Stimulated activated CD4-positive, alpha-beta T cell treated with anti-CD3 and anti-CD28 coated beads, Interleukin-15, amount 100 ng/mL, for 24 hours (primary cell): ENCODE results near the gene BAIAP2.

Experiments
- DNase-seq: peaks from one replicate; pipeline ENCODE4 v3.0.0-alpha.2; 2020

BAIAP2 gene

GRCh38 chr17:81091774-81092517, 57.0 kb downstream of the BAIAP2 start:
- no peak for DNase-seq

DNA sequence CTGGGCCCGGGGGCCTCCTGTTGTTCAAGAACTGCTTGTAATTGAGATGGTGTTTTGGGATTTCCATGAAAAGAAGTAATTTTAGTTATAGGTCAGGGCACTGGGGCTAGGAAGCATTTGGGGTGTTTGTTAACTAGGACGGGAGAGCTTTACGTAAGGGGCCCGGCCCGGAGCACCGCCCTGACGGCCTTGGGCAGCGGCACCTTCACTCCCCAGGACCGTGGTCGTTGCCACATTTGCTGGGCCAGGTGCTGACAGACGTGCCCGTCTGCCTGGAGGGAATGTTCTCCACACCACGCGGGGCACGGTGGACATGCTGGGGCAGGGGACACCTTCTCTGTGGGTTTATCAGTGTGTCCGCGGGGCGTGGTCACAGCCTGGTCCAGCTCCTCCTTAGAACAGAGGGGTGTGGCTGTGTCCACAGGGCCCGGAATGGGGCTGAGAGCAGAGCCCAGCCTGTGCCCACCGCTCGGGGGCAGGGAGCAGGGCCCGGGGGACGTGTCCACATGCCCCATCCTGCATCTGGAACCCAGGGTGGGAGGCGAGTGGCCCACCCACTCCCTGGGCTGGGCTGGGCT, 57.7 kb downstream of the BAIAP2 start:
- DNase-seq: no peak

GRCh38 chr17:81093619-81094508, 58.9 kb downstream of the BAIAP2 start:
- DNase-seq: no peak

- peak; percentile 87 for DNase-seq
Measured at GRCh38 chr17:81094509-81095382, 59.8 kb downstream of the BAIAP2 start.

GRCh38 chr17:81095383-81095762, 60.4 kb downstream of the BAIAP2 start:
- DNase-seq: peak; percentile 21

- DNase-seq: no peak
Measured at GRCh38 chr17:81096741-81097133, 61.8 kb downstream of the BAIAP2 start.

DNA sequence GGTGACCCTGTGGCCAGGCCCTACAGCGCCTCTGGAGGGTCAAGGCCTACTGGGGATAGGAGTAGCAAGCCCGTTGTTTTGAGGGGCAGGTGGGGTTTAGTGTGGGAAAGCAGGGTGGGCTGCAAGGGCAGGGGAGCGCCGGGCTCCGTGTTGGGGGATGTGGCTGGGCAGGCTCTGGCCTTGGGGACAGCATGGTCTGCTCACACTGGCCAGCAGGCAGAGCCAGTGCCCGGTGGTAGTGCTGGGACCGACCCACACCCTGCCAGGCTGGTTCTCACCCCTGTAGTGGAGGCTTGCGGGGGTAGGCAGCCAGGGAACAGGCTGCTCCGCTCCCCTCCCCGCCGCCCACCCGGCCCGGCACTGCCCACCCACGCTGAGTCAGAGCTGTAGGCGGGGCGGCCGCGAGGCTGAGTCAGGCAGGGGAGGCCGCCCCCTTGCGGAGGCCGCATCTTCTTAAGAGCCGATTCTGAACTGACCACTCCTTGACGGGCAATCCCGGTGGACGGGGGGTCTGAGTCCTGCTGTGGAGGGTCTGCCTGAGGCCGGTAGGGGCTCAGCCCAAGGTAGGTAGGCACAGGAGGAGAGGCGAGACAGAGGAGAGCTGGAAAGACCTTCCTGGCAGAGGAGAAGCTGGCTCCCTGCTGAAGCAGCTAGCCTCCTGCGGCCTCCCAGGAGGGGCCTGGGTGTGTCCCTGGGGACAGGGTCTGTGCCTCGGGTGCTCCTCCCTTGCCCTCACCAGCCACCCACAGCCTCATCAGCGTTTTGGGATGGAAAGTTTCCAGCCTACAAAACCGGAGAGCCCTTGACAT, 62.4 kb downstream of the BAIAP2 start:
- peak; percentile 60 for DNase-seq

DNA sequence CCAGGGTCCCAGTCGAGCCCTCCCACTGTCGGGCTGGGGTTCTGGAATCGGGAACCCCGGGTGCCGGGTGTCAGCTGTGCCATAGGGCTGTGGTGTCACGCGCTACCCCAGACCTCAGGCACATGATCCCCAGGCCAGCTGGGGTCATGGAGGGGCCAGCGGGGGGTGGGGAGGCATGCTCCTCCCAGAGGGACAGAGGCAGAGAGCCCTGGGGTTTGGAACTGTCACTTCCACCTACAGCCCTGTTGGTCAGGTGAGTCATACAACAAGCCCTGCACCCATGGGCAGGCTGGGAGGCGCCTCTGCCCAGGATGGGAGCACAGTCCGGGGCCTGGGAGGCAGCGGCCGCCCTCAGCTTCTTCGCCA, 63.0 kb downstream of the BAIAP2 start:
- DNase-seq: no peak

- DNase-seq: no peak
Measured at GRCh38 chr17:81099888-81100287, 64.9 kb downstream of the BAIAP2 start.

DNA sequence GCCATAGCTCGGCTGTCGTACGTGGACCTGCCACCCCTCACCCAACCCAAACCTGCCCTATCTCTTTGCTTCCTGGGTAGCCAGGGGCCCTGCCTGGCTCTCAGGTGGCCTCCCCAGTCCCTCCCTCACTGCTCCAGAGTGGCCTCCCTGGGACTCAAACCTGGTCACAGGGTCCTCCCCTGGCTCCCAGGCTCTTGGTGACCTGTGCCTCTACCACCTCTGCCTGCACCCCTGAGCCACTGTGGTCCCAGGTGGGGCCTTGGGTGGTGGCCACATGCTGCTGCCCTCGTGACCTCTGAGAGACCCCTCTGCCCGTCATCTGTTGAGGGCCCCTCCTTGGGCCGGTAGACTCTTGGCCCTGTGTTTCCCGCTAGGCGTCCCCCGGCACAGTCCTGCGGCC, 65.7 kb downstream of the BAIAP2 start:
- DNase-seq: no peak

- DNase-seq: peak; percentile 91
Measured at GRCh38 chr17:81101614-81102306, 66.8 kb downstream of the BAIAP2 start.

- DNase-seq: no peak
Measured at GRCh38 chr17:81102352-81102751, 67.4 kb downstream of the BAIAP2 start.

DNA sequence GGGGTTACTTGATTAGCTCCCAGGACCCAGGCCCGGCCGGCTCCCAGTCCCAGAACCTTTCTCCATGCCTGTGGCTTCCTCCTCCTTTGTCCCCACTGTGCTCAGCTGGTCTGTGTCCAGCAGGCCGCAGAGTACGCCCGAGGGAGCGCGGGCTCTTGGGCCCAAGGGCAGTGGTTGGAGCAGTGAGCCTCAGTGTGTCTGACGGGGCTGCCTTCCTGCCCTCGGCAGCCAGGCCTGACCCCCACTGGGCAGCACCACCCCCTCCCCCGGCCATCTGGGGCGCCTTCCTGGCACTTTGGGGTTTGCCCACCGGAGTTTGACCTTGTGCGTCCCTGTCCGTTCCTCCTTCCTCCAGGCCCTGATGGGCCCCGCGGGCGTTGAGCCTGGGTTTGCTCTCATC, 67.9 kb downstream of the BAIAP2 start:
- no peak for DNase-seq

DNA sequence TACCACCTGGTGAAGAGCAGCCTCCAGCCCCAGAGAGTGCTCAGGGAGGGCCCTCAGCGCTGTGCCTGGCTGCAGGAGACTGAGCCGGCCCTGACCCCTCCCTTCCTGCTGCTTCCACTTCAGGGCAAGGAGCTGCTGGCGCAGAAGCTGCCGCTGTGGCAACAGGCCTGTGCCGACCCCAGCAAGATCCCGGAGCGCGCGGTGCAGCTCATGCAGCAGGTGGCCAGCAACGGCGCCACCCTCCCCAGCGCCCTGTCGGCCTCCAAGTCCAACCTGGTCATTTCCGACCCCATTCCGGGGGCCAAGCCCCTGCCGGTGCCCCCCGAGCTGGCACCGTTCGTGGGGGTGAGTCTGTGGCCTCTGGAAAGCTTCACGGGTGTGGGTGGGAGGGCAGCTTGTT, 68.4 kb downstream of the BAIAP2 start:
- no peak for DNase-seq

- no peak for DNase-seq
Measured at GRCh38 chr17:81106716-81107115, 71.8 kb downstream of the BAIAP2 start.

GRCh38 chr17:81108220-81108619, 73.3 kb downstream of the BAIAP2 start:
- no peak for DNase-seq

DNA sequence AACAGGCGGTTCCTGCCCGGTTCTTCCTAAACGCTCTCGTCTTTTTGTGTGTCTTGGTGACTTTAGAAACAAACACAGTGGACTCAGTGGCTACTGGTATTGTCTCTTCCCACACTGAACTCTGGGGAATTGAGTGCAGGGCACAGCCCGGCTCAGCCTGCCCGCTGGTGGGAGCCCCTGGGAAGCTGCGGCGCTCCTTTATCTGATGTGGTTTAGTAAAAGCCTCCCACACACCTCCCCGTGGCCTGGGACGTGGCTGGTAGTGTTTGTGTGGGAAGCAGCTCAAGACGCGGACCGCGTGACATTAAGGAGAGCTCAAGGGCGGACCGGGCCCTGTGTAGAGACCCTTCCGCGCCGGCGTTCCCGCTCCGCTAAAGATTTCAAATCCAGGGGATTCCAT, 75.0 kb downstream of the BAIAP2 start:
- no peak for DNase-seq

DNA sequence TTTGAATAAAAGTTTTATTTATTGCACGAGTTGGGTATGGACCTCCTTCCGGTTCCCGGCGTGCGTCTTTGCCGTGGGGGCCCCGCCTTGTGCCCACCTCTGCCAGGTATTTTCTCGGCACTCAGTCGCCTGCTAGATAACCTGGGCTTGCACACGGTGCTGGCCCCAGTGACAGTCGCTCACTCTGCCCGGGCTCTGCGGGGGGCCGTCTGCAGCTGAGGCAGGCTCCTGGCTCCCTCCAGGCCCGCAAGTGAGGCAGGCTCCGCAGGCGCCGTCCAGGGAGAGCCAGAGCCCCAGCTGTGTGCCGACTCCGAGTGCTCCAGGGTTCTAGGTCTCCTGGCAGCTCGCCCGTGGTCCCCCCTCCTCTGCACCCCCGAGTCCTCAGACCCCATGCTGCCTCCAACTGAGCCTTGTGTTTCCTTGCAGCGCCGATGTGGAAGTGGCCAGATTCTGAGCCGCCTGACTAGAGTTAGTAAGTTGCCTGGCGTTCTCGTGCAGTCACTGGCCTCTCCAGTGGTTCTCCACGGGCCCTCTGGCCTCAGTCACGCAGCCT, 75.6 kb downstream of the BAIAP2 start:
- no peak for DNase-seq

- no peak for DNase-seq
Measured at GRCh38 chr17:81111066-81111465, 76.1 kb downstream of the BAIAP2 start.

- DNase-seq: no peak
Measured at GRCh38 chr17:81112450-81112849, 77.5 kb downstream of the BAIAP2 start.

- DNase-seq: no peak
Measured at GRCh38 chr17:81113158-81113724, 78.3 kb downstream of the BAIAP2 start.
